Liver (tissue), 3 donors: ENCODE data around the gene TTC22.

Experiments used
- ATF3 ChIP-seq: IDR thresholded peaks from 2 replicates; pipeline ENCODE4 v1.6.1; 2016; ENCODE audit warnings: antibody characterized with exemption
- CTCF ChIP-seq: fragments of 150-350 bp; IDR thresholded peaks from 2 replicates; pipeline ENCODE4 v1.5.1; 2017; ENCODE audit warnings: improper control_type of control experiment, low read depth, low read length; ENCODE audit not compliant: missing input control
- GABPA ChIP-seq, 2 donors: IDR thresholded peaks in 1 of 2; conservative IDR thresholded peaks in 1 of 2; 2 replicates each; pipeline ENCODE4 v1.6.1; 2016; ENCODE audit warnings: antibody characterized with exemption in 2 of 2, mild to moderate bottlenecking in 1 of 2, moderate library complexity in 1 of 2
- RAD21 ChIP-seq, 2 donors: IDR thresholded peaks; 2 replicates each; pipeline ENCODE4 v1.6.1; 2016; ENCODE audit warnings: antibody characterized with exemption in 2 of 2, mild to moderate bottlenecking in 2 of 2
- REST ChIP-seq: IDR thresholded peaks from 2 replicates; pipeline ENCODE4 v1.6.1; 2016; ENCODE audit warnings: antibody characterized with exemption, mild to moderate bottlenecking
- YY1 ChIP-seq: IDR thresholded peaks from 2 replicates; pipeline ENCODE4 v1.6.1; 2016; ENCODE audit warnings: antibody characterized with exemption, mild to moderate bottlenecking
- donor health status: healthy.
- donor health status: healthy.

GRCh38 chr1:54792686-54793282 is 8.3 kb downstream of the TTC22 start:
- TF ChIP-seq YY1 = no peak
- no peak for TF ChIP-seq CTCF
- TF ChIP-seq RAD21 (IDR thresholded peaks at IDR 0.05) = no peak
- no peak for TF ChIP-seq GABPA (IDR thresholded peaks at IDR 0.05 in 1 of 2, conservative IDR thresholded peaks at IDR 0.05 in 1 of 2)
- no peak for TF ChIP-seq REST
- no peak for TF ChIP-seq ATF3
